ENCODE data around the gene RASGEF1B. TPM values are rescaled to one million over a fixed set of nuclear protein-coding genes. Genes with fewer than 3 reads are reported as not detected.
A peak's percentile ranks its signal among the peaks of the same experiment; 100 is the strongest.
"Not testable (repeated sequence)": the region's sequence is repeated elsewhere in the genome, so short reads cannot be mapped to it uniquely, and the experiment has no call there.

The RASGEF1B gene
- total RNA-seq, 1 experiment from 2014 or later, result 7.5 TPM

GRCh38 chr4:81407726-81408125 is 64.0 kb downstream of the RASGEF1B start:
- H2BK20ac ChIP-seq (ENCODE audit: low read depth, low read length, poor library complexity, severe bottlenecking), result no peak overlapping the region
- H4K5ac ChIP-seq (ENCODE audit: insufficient read length, low read depth, low read length), result no peak overlapping the region
- no peaks in the 10 kb centered on the region for H4K20me1 ChIP-seq (ENCODE audit: control insufficient read depth, insufficient read depth, insufficient read length)
- H3K79me1 ChIP-seq (ENCODE audit: insufficient read depth, low read depth, low read length, poor library complexity, severe bottlenecking), result no peaks in the 10 kb centered on the region
- WGBS (ENCODE audit: extremely low coverage, insufficient read length, low lambda C conversion rate), result no CpG with 5 or more reads among the region's 4 CpGs
- no peak overlapping the region for H3K4me2 ChIP-seq (ENCODE audit: insufficient read depth, insufficient read length, low read length)
- peaks cover under 1% of the 10 kb centered on the region; the same call in 1 of the 2 replicates for H3K27me3 Mint-ChIP-seq (ENCODE audit: low read depth)
- no peak for DNase-seq
- no peaks in the 10 kb centered on the region for H3K79me2 ChIP-seq (ENCODE audit: insufficient read depth, low read length)
- H2AK5ac ChIP-seq (ENCODE audit: insufficient read length, low read length), result no peak overlapping the region
- H2BK15ac ChIP-seq (ENCODE audit: low read depth, low read length), result no peak overlapping the region
- H3K27ac Mint-ChIP-seq, result no peak overlapping the region
- TF ChIP-seq CTCF (conservative IDR thresholded peaks at IDR 0.05), result no peak
- no peak overlapping the region for H2BK5ac ChIP-seq (ENCODE audit: insufficient read length, low read length)
- H3T11ph ChIP-seq (ENCODE audit: low read length), result no peak overlapping the region
- no peaks in the 10 kb centered on the region for H3K9me3 Mint-ChIP-seq
- no peak overlapping the region for H3K9ac ChIP-seq (ENCODE audit: extremely low read depth, insufficient read length, low read length)
- no peaks in the 10 kb centered on the region for H3K23me2 ChIP-seq (ENCODE audit: insufficient read length, low read depth, low read length, poor library complexity, severe bottlenecking)
- H3K14ac ChIP-seq (ENCODE audit: insufficient read depth, low read length), result no peak overlapping the region
- H3K56ac ChIP-seq (ENCODE audit: insufficient read length, low read depth, low read length), result no peak overlapping the region
- no peak overlapping the region for H3K4ac ChIP-seq (ENCODE audit: low read depth, low read length)
- no peaks in the 10 kb centered on the region for H3K36me3 Mint-ChIP-seq (ENCODE audit: insufficient read depth in 1 of 3, low read depth in 3 of 3)
- no peak overlapping the region for H2BK12ac ChIP-seq (ENCODE audit: insufficient read length, low read depth, low read length)
- H3K9me3 ChIP-seq (ENCODE audit: control insufficient read depth, low read depth, low read length), result no peaks in the 10 kb centered on the region
- H3K4me1 ChIP-seq (ENCODE audit: insufficient read depth, low read length), result no peaks in the 10 kb centered on the region
- H2BK120ac ChIP-seq (ENCODE audit: low read depth, low read length, poor library complexity, severe bottlenecking), result no peak overlapping the region
- H3K27ac ChIP-seq (ENCODE audit: insufficient read length, low read depth, low read length), result no peak overlapping the region
- no peak overlapping the region for H2AFZ ChIP-seq (ENCODE audit: low read length)
- peaks cover 5 to 8% of the 10 kb centered on the region in 2 experiments; a peak in 2 of 4 replicates for H3K4me1 Mint-ChIP-seq
- no peak overlapping the region for H3K23ac ChIP-seq (ENCODE audit: insufficient read length, low read depth, low read length)
- no peaks in the 10 kb centered on the region for H3K27me3 ChIP-seq (ENCODE audit: insufficient read depth, low read length)
- H3K4me3 Mint-ChIP-seq, result no peak overlapping the region
- H3K18ac ChIP-seq (ENCODE audit: insufficient read length, low read depth, low read length), result no peak overlapping the region
- no peak overlapping the region for H4K8ac ChIP-seq (replicated peaks; ENCODE audit: insufficient read length, low read depth, low read length)
- H4K91ac ChIP-seq (ENCODE audit: insufficient read length, low read depth, low read length), result no peak overlapping the region

- WGBS (ENCODE audit: extremely low coverage, insufficient read length, low lambda C conversion rate), result 100% methylated on average over 2 of the region's 13 CpGs
- H3K23me2 ChIP-seq (ENCODE audit: insufficient read length, low read depth, low read length, poor library complexity, severe bottlenecking); H3K14ac ChIP-seq (ENCODE audit: insufficient read depth, low read length); H3K27me3 Mint-ChIP-seq (ENCODE audit: low read depth); H3K4me3 Mint-ChIP-seq; H3K56ac ChIP-seq (ENCODE audit: insufficient read length, low read depth, low read length); H4K91ac ChIP-seq (ENCODE audit: insufficient read length, low read depth, low read length); H2BK12ac ChIP-seq (ENCODE audit: insufficient read length, low read depth, low read length); H3T11ph ChIP-seq (ENCODE audit: low read length); H3K36me3 Mint-ChIP-seq (ENCODE audit: insufficient read depth in 1 of 3, low read depth in 3 of 3); H3K79me1 ChIP-seq (ENCODE audit: insufficient read depth, low read depth, low read length, poor library complexity, severe bottlenecking); H3K79me2 ChIP-seq (ENCODE audit: insufficient read depth, low read length); H4K8ac ChIP-seq (replicated peaks; ENCODE audit: insufficient read length, low read depth, low read length); H3K27ac ChIP-seq (ENCODE audit: insufficient read length, low read depth, low read length); H2AK5ac ChIP-seq (ENCODE audit: insufficient read length, low read length); H2BK120ac ChIP-seq (ENCODE audit: low read depth, low read length, poor library complexity, severe bottlenecking); H2BK20ac ChIP-seq (ENCODE audit: low read depth, low read length, poor library complexity, severe bottlenecking); H2AFZ ChIP-seq (ENCODE audit: low read length); H3K27me3 ChIP-seq (ENCODE audit: insufficient read depth, low read length); H3K4me1 Mint-ChIP-seq; H3K23ac ChIP-seq (ENCODE audit: insufficient read length, low read depth, low read length); H3K4me2 ChIP-seq (ENCODE audit: insufficient read depth, insufficient read length, low read length); H2BK5ac ChIP-seq (ENCODE audit: insufficient read length, low read length); H3K18ac ChIP-seq (ENCODE audit: insufficient read length, low read depth, low read length); H3K9me3 Mint-ChIP-seq; H3K4ac ChIP-seq (ENCODE audit: low read depth, low read length); H4K20me1 ChIP-seq (ENCODE audit: control insufficient read depth, insufficient read depth, insufficient read length); H2BK15ac ChIP-seq (ENCODE audit: low read depth, low read length); H3K9ac ChIP-seq (ENCODE audit: extremely low read depth, insufficient read length, low read length); H3K9me3 ChIP-seq (ENCODE audit: control insufficient read depth, low read depth, low read length); H4K5ac ChIP-seq (ENCODE audit: insufficient read length, low read depth, low read length); DNase-seq; H3K4me1 ChIP-seq (ENCODE audit: insufficient read depth, low read length): not testable (repeated sequence)
- H3K27ac Mint-ChIP-seq, result peak overlapping the region in 1 of 3 experiments; percentile 59; a peak in 2 of 7 replicates
These were observed 65.2 kb downstream of the RASGEF1B start for GRCh38 chr4:81406481-81406880.

Data from H9 (cell line).